HepG2 (cell line): ENCODE results near the gene ANKRD22. TPM values are rescaled to one million over a fixed set of nuclear protein-coding genes. Genes with fewer than 3 reads are reported as not detected.

Experiments used
- ATAC-seq: fragments of 200-7000 bp; cut with Tn5 transposase; 3 replicates; pipeline ENCODE4 v1.9.1; 2020; ENCODE audit warnings: mild to moderate bottlenecking, moderate library complexity
- Bru-seq: library from RNA; stranded (reverse); fragments of 400-500 nt; gene quantifications from one replicate; lab custom pipeline; 2021; lab: Mats Ljungman, UMichigan
- BruChase-seq, 2 experiments: library from RNA; stranded (reverse); fragments of 400-500 nt; gene quantifications; one replicate each; lab custom pipeline; 2021; lab: Mats Ljungman, UMichigan
- BruUV-seq: library from RNA; stranded (reverse); fragments of 400-500 nt; replicated peaks from 2 replicates; lab custom pipeline; 2021; lab: Mats Ljungman, UMichigan
- CTCF ChIA-PET: fragments of 300-600 bp; formaldehyde crosslinking; extraction: SDS; loops from one replicate; lab custom pipeline; 2021; ENCODE audit warnings: low total read pairs, inconsistent platforms, low intra/inter-chr PET ratio; lab: Yijun Ruan, JAX
- POLR2A ChIA-PET: fragments of 350-600 bp; sonication (Branson Sonifier 250); formaldehyde crosslinking; loops from one replicate; lab custom pipeline; 2020; ENCODE audit warnings: antibody characterized with exemption, inconsistent platforms; lab: Yijun Ruan, JAX
- DNase-seq: peaks from one replicate; pipeline ENCODE4 v3.0.0-alpha.2; 2015; ENCODE audit warnings: low spot score
- FAIRE-seq: peaks from 3 replicates; lab custom pipeline; 2011; peaks lifted over from hg19 to GRCh38; lab: Jason Lieb, UNC
- H2AFZ ChIP-seq: one replicate; pipeline ENCODE4 v1.6.1; 2011; ENCODE audit warnings: low read length, inconsistent platforms
- H3K27ac ChIP-seq: fragments of 300-600 bp; 3 replicates; pipeline ENCODE4 v1.8.0; 2011; ENCODE audit warnings: mixed run types, mild to moderate bottlenecking, mixed read lengths, low read length, inconsistent platforms; ENCODE audit not compliant: insufficient read depth; ENCODE audit errors: extremely low read length
- H3K27me3 ChIP-seq, 2 experiments: fragments of 200-600 bp in 1 of 2; 2 replicates in 1 of 2; 3 replicates in 1 of 2; pipeline versions ENCODE4 v1.6.0 to v1.8.0; 2011; ENCODE audit warnings: low read length in 2 of 2, mild to moderate bottlenecking in 2 of 2, moderate library complexity in 2 of 2, inconsistent platforms in 1 of 2; ENCODE audit not compliant: insufficient read depth in 2 of 2, control insufficient read depth in 1 of 2
- H3K36me3 ChIP-seq, 2 experiments: fragments of 200-600 bp in 1 of 2; replicated peaks in 1 of 2; 2 replicates in 1 of 2; 3 replicates in 1 of 2; pipeline versions ENCODE4 v1.5.1 to v1.8.0; 2011; ENCODE audit warnings: low read length in 2 of 2, inconsistent platforms in 1 of 2; ENCODE audit not compliant: insufficient read depth in 2 of 2, control insufficient read depth in 1 of 2
- H3K4me1 ChIP-seq: 2 replicates; pipeline ENCODE4 v1.5.1; 2012; ENCODE audit warnings: low read length, inconsistent platforms; ENCODE audit not compliant: insufficient read depth
- H3K4me2 ChIP-seq: 2 replicates; pipeline ENCODE4 v1.6.0; 2011; ENCODE audit warnings: low read depth, low read length, inconsistent platforms
- H3K4me3 ChIP-seq, 3 experiments: fragments of 200-600 bp in 1 of 3; sonication (generic), shearing (Covaris generic) in 1 of 3; replicated peaks in 1 of 3; 2 replicates each; pipeline ENCODE4 v1.5.1; 2011 to 2016; ENCODE audit warnings: low read length in 3 of 3, inconsistent platforms in 2 of 3, low read depth in 2 of 3, mild to moderate bottlenecking in 2 of 3, control low read depth in 1 of 3, mixed read lengths in 1 of 3; ENCODE audit not compliant: insufficient read depth in 1 of 3
- H3K79me2 ChIP-seq: one replicate; pipeline ENCODE4 v1.6.1; 2011; ENCODE audit warnings: low read length, inconsistent platforms; ENCODE audit not compliant: insufficient read depth
- H3K9ac ChIP-seq: 2 replicates; pipeline ENCODE4 v1.6.0; 2011; ENCODE audit warnings: mild to moderate bottlenecking, low read depth, low read length, inconsistent platforms; ENCODE audit not compliant: insufficient read depth
- H3K9me3 ChIP-seq: 2 replicates; pipeline ENCODE4 v1.5.1; 2012; ENCODE audit warnings: mild to moderate bottlenecking, low read length
- H4K20me1 ChIP-seq: 2 replicates; pipeline ENCODE4 v1.6.0; 2011; ENCODE audit warnings: inconsistent platforms, mild to moderate bottlenecking, low read length, moderate library complexity; ENCODE audit not compliant: insufficient read depth
- ATF4 ChIP-seq, 2 experiments: fragments of 450-650 bp in 1 of 2; sonication (generic) in 1 of 2; formaldehyde crosslinking; IDR thresholded peaks; 2 replicates each; pipeline versions ENCODE4 v1.5.0 to v1.8.0; 2020 to 2022; ENCODE audit warnings: mild to moderate bottlenecking in 1 of 2, missing genetic modification reagents in 1 of 2
- CEBPB ChIP-seq: IDR thresholded peaks from 2 replicates; pipeline ENCODE4 v1.6.1; 2011; ENCODE audit warnings: low read depth, low read length, improper control_type of control experiment, borderline replicate concordance
- GPBP1L1 ChIP-seq: sonication (generic); formaldehyde crosslinking; IDR thresholded peaks from 2 replicates; pipeline ENCODE4 v1.5.0; 2020; ENCODE audit warnings: mild to moderate bottlenecking, missing genetic modification reagents
- IKZF1 ChIP-seq: fragments of 450-650 bp; IDR thresholded peaks from 2 replicates; pipeline ENCODE4 v1.7.1; 2016
- SMAD9 ChIP-seq: sonication (generic); formaldehyde crosslinking; IDR thresholded peaks from 2 replicates; pipeline ENCODE4 v1.5.1; 2020; ENCODE audit warnings: mild to moderate bottlenecking, missing genetic modification reagents
- WGBS: methylation state at CpG from one replicate; pipeline ENCODE4 v1.1.6; 2017; ENCODE audit warnings: low lambda C conversion rate; 5-methylcytosine and 5-hydroxymethylcytosine counted together
- in situ Hi-C: cut with HindIII; loops from 2 replicates; pipeline ENCODE4 v1.10.0; 2017; ENCODE audit warnings: low pct_unique_long_range_greater_than_20kb; ENCODE audit not compliant: extremely low pct_ligation_motif_present
- intact Hi-C: fragments of 100-400 bp; cut with micrococcal nuclease; formaldehyde crosslinking; loops from one replicate; pipeline ENCODE4 v1.10.0; 2022; ENCODE audit not compliant: unreplicated experiment
- long read RNA-seq, 2 experiments: library from RNA in 1 of 2; library from polyadenylated mRNA in 1 of 2; stranded (forward) in 1 of 2; unstranded in 1 of 2; transcript quantifications; one replicate each; pipeline ENCODE4 v2.0.0, GENCODE V29; 2019 to 2022
- polyA minus RNA-seq, 3 experiments: library from RNA; depleted of rRNA, polyadenylated mRNA; stranded (reverse); fragments of >200 nt; gene quantifications; 2 replicates each; pipeline ENCODE4 v1.2.3, GENCODE V29; 2011; ENCODE audit warnings: low replicate concordance in 1 of 3
- polyA plus RNA-seq, 8 experiments: library from polyadenylated mRNA; depleted of rRNA in 3 of 8; stranded (reverse) in 7 of 8; unstranded in 1 of 8; fragments of >200 nt; fragmentation: Illumina TruSeq in 4 of 8; extraction: Trizol in 4 of 8; gene quantifications; 2 replicates each; pipeline versions ENCODE4 v1.2.1 to v1.2.3, GENCODE V29; 2011 to 2016; ENCODE audit warnings: low read depth in 4 of 8, missing spikeins in 1 of 8, mixed read lengths in 1 of 8; ENCODE audit not compliant: insufficient read depth in 1 of 8
- total RNA-seq, 5 experiments: library from RNA; depleted of rRNA; stranded (reverse); fragments of >200 nt; fragmentation: Illumina TruSeq; extraction: Trizol; gene quantifications; 2 replicates each; pipeline ENCODE4 v1.2.3, GENCODE V29; 2016; ENCODE audit warnings: low read depth in 1 of 5

Gene ANKRD22
- total RNA-seq (2016; rRNA removed; fragmentation: Illumina TruSeq; extraction: Trizol), result not detected in 2 replicates
- not detected in 2 replicates for total RNA-seq (2016; cell fraction: cytosol; rRNA removed; fragmentation: Illumina TruSeq; extraction: Trizol; ENCODE audit: low read depth)
- total RNA-seq (2016; cell fraction: insoluble cytoplasmic fraction; rRNA removed; fragmentation: Illumina TruSeq; extraction: Trizol), result not detected in 2 replicates
- total RNA-seq (2016; cell fraction: membrane; rRNA removed; fragmentation: Illumina TruSeq; extraction: Trizol), result not detected in 2 replicates
- total RNA-seq (2016; cell fraction: nucleus; rRNA removed; fragmentation: Illumina TruSeq; extraction: Trizol), result not detected in 2 replicates
- polyA plus RNA-seq (2011; rRNA removed), result not detected in 2 replicates
- polyA plus RNA-seq (2011; cell fraction: cytosol; rRNA removed), result not detected in 2 replicates
- not detected in 2 replicates for polyA plus RNA-seq (2011; cell fraction: nucleus; rRNA removed)
- polyA plus RNA-seq (2012), result not detected in 2 replicates
- polyA plus RNA-seq (2016; cell fraction: cytosol; fragmentation: Illumina TruSeq; extraction: Trizol; ENCODE audit: low read depth), result not detected in 2 replicates
- not detected in 2 replicates for polyA plus RNA-seq (2016; cell fraction: insoluble cytoplasmic fraction; fragmentation: Illumina TruSeq; extraction: Trizol; ENCODE audit: low read depth)
- polyA plus RNA-seq (2016; cell fraction: membrane; fragmentation: Illumina TruSeq; extraction: Trizol; ENCODE audit: low read depth), result not detected in 2 replicates
- polyA plus RNA-seq (2016; cell fraction: nucleus; fragmentation: Illumina TruSeq; extraction: Trizol; ENCODE audit: insufficient read depth, low read depth), result not detected in 2 replicates
- not detected in 2 replicates for polyA minus RNA-seq (2011; rRNA and poly(A)+ RNA removed; ENCODE audit: low replicate concordance)
- polyA minus RNA-seq (2011; cell fraction: cytosol; rRNA and poly(A)+ RNA removed), result not detected in 2 replicates
- polyA minus RNA-seq (2011; cell fraction: nucleus; rRNA and poly(A)+ RNA removed), result not detected in 2 replicates
- Bru-seq, nascent RNA, result not detected
- BruChase-seq, experiment 1, labeled RNA remaining after a 6-hour chase, result not detected
- BruChase-seq, experiment 2, labeled RNA remaining after a 2-hour chase, result percentile 4 among the genes with signal in this experiment
- long read RNA-seq, experiment 1, result 0 reads
- long read RNA-seq, experiment 2, result 0 reads

DNA sequence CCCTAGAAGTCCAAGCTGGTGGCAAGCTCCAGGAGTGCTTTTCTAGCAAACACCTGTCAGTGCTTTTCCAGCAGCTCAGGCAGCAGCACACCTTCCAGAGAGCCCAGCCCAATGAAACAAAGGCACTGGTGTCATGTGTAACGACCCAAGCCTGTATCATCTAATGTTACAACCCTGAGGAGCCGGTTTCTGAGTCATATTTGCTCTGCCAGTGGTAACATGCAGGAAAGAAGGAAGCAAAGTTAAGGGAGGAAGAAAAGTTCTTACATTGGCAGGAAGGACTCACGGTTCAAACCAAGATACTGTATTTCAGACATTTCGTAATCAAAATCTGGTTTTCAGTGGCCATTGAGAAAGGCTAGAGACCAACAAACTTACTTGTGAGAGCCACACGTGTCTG lies at the start of gene ANKRD22:
Gene ANKRD22 (minus strand): TSS at position 139 of the 400 bp plus-strand sequence. CDS start 237 bp downstream, outside the sequence.
- no peaks in the 10 kb centered on the region for H4K20me1 ChIP-seq
- no peaks in the 10 kb centered on the region for H3K4me1 ChIP-seq
- H3K4me2 ChIP-seq, result no peak within 1 kb of the TSS
- no peak within 1 kb of the TSS for H2AFZ ChIP-seq
- no peak within 1 kb of the TSS for H3K27ac ChIP-seq
- ATAC-seq (no peak), FAIRE-seq (no peak), DNase-seq (no peak)
- in situ Hi-C loops, result no loop called here
- intact Hi-C loops, result no loop called here
- TF ChIP-seq ATF4 (CRISPR knock-in tag; IDR thresholded peaks at IDR 0.05) (no peak), CEBPB (0 out of 2 replicates have a peak, but pooled peaks have one; percentile 31), GPBP1L1 (CRISPR knock-in tag) (no peak), SMAD9 (no peak), IKZF1 (no peak)
- no TSS peak for BruUV-seq
- 5% methylated on average over 5 of the region's 5 CpGs for WGBS
- CTCF ChIA-PET, result no interaction called here
- H3K27me3 ChIP-seq, result no peaks in the 10 kb centered on the region
- H3K36me3 ChIP-seq, result no peaks in the 10 kb centered on the region
- no peak within 1 kb of the TSS for H3K4me3 ChIP-seq
- POLR2A ChIA-PET, result no interaction called here
- no peaks in the 10 kb centered on the region for H3K9me3 ChIP-seq
- H3K79me2 ChIP-seq, result no peaks in the 10 kb centered on the region
- no peak within 1 kb of the TSS for H3K9ac ChIP-seq
